Fibroblast of villous mesenchyme (primary cell): ENCODE measurements around the gene PPIL4. TPM values are rescaled to one million over a fixed set of nuclear protein-coding genes. Genes with fewer than 3 reads are reported as not detected.

ENCODE experiments used
- DNase-seq: peaks from one replicate; pipeline ENCODE4 v3.0.0-alpha.2; 2010; ENCODE audit warnings: low read depth
- H3K4me3 ChIP-seq: 2 replicates; pipeline ENCODE4 v1.5.1; 2011; ENCODE audit warnings: low read depth, mild to moderate bottlenecking, low read length
- total RNA-seq: library from RNA; depleted of rRNA; stranded (reverse); fragments of >200 nt; gene quantifications from 2 replicates; pipeline ENCODE4 v1.2.3, GENCODE V29; 2012
- TF ChIP-seq, protein P1 (sequence below): IDR thresholded peaks from 2 replicates; pipeline ENCODE4 v1.5.1; 2012; ENCODE audit warnings: low read depth, mild to moderate bottlenecking, low read length; ENCODE audit not compliant: insufficient read depth

The PPIL4 gene
- total RNA-seq, 1 donor, result 40.6 TPM

GRCh38 chr6:149559389-149559788 lies 13.5 kb upstream of the PPIL4 start:
- TF ChIP-seq, protein P1, sequence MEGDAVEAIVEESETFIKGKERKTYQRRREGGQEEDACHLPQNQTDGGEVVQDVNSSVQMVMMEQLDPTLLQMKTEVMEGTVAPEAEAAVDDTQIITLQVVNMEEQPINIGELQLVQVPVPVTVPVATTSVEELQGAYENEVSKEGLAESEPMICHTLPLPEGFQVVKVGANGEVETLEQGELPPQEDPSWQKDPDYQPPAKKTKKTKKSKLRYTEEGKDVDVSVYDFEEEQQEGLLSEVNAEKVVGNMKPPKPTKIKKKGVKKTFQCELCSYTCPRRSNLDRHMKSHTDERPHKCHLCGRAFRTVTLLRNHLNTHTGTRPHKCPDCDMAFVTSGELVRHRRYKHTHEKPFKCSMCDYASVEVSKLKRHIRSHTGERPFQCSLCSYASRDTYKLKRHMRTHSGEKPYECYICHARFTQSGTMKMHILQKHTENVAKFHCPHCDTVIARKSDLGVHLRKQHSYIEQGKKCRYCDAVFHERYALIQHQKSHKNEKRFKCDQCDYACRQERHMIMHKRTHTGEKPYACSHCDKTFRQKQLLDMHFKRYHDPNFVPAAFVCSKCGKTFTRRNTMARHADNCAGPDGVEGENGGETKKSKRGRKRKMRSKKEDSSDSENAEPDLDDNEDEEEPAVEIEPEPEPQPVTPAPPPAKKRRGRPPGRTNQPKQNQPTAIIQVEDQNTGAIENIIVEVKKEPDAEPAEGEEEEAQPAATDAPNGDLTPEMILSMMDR, result no peak
- DNase-seq, result no peak
- H3K4me3 ChIP-seq, result no peak overlapping the region

DNA sequence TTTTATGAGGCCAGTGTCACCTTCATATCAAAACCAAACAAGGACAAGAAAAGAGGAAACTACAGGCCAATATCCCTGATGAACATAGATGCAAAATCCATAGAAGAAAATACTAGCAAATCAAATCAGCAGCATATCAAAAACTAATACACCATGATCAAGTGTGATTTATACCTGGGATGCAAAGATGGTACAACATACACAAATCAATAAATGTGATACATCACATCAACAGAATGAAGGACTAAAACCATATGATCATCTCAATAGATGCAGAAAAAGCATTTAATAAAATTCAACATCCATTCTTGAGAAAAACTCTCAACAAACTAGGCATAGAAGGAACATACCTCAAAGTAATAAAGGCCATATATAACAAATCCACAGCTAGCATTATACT lies 12.2 kb upstream of the PPIL4 start:
- no peak for DNase-seq
- H3K4me3 ChIP-seq, result no peak overlapping the region
- TF ChIP-seq, protein P1, result no peak

DNA sequence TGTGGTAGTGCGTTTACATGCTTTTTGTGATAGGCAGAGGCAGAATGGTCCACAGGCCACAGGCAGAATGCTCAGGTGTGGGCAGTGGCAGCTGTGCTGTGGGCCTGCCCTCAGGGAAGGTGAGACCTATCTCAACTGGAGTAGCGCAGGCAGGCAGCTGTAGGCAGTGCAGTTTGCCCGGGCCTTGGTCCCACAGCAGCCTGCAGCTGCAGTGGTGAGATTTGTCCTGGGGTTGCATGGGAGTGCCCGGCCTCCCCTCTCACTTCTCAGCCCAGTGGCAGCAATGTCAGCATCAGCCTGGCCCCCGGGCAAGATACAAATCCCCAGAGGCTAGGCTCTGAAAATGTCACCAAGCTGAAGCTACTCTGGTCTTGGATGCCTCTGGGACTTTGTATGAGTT lies 6.1 kb upstream of the PPIL4 start:
- DNase-seq, result no peak
- H3K4me3 ChIP-seq, result no peak overlapping the region
- TF ChIP-seq, protein P1, result no peak

DNA sequence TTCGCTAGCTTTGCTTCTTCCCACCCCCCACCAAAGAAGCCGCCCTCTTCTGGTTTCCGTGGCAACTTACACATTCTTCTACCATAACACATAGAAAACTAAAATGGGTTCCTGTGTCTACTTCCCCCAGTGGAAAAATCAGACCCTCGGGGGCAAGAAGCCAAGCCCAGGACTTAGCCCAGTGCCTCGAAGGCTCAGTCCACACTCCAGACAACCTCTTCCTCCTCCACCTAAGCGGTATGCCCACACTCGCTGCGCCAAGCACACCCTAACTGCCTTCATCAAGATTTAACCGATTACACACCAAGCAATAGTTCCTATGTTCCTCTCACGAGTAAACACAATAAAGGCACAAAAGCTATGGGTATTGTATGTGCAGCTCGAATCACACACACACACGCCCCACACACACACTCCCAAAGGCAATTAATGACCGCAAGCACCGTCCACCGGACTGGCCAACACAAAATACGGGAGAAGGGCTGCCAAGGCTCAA lies 537 bp downstream of the PPIL4 start:
- TF ChIP-seq, protein P1, result no peak
- peak overlapping the region; percentile 100 for H3K4me3 ChIP-seq
- DNase-seq, result peak; percentile 77

GRCh38 chr6:149544646-149545257 lies 1.1 kb downstream of the PPIL4 start:
- DNase-seq, result no peak
- H3K4me3 ChIP-seq, result peak overlapping the region; percentile 100
- TF ChIP-seq, protein P1, result no peak

- DNase-seq, result no peak
Observed at GRCh38 chr6:149541139-149541538, 4.7 kb downstream of the PPIL4 start.

More at GRCh38 chr6:149541139-149541538, 4.7 kb downstream of the PPIL4 start:
- TF ChIP-seq, protein P1, result no peak
- no peak overlapping the region for H3K4me3 ChIP-seq
